ENCODE measurements around the gene NMBR.
A peak's percentile ranks its signal among the peaks of the same experiment; 100 is the strongest.
"Not testable (repeated sequence)": the region's sequence is repeated elsewhere in the genome, so short reads cannot be mapped to it uniquely, and the experiment has no call there.

Gene NMBR

DNA sequence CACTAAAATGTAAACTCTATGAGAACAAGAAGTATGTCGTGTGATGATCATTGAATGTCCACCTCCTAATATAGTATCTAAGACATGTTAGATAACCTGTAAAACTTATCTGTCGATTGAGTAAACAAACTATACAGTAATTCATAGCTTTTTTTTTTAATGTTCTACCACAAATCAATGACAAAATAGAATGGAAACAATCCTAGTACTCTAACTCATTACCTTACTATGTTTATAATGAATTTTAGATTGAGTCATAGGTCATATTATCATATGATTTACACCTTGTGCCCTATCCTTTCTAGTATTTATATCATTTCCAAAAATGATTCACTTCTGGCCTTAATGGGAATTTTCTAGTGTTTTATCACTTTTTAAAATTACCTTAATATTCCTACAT is 6.3 kb upstream of the NMBR start:
- no peak for DNase-seq

DNA sequence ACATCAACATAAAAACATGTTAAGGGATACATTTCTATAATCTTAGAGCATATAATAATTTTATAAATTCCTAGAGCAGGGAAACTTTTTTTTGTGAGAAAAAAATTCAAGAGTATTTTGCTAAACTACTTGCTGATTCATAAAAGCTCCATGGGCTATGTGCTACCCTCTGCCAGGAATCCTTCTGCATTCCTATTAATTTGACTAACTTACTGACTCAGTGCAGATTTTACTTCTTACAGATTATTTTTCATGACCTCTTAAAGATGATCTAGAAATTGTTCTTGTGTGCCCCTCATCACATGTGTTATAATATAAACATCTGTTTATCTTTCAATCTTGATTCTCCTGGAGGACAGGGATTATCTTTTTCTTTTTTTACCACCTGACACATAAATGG is 5.8 kb upstream of the NMBR start:
- DNase-seq: no peak

DNA sequence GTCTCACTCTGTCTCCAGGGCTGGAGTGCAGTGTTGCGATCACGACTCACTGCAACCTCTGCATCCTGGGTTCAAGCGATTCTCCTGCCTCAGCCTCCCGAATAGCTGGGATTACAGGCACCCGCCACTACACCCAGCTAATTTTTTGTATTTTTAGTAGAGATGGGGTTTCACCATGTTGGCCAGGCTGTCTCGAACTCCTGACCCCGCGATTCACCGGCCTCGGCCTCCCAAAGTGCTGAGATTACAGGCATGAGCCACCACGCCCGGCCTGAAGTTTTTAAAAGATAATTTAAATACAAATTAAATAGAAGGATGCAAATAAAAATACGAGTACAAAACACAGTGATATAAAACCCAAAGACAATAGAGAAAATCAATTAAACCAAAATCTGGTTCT is 5.4 kb downstream of the NMBR start:
- not testable (repeated sequence) for DNase-seq

DNA sequence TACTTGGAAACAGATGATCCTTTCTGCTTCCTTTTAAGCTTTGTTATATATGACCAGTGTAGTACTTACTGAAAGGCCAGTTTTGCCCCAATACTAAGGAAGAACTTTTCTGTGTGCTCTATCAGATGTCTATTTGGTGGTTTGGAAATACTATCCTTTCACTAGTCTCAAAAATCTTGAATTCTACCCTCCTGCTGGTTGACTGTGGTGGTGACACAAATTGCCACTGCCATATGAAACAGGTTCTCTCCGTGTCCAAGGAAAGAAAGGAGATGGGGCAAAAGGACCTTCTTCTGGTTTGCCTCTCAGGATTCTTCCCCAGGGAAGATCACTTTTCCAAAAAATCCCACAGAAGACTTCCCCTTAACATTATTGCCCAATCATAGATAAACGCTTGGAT is 8.0 kb downstream of the NMBR start:
- no peak for DNase-seq

DNA sequence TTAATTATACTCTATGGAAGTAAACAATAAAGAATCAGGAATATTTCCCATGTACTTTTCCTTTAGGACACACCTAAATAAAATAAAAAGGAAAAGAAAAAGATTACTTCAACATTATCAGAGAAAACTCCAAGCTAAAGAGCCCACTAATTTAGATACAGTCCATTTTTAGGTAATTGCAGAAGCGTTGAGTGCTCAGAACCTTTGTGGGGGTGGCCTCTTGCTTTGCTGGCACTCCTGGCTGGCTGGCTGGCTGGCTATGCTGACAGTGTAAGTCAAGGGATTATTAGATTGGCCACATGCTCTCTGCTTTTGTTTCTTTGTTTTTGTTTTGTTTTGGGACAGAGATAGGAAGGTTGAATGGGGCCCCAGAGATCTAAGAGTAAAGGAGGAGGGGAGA is 14.3 kb downstream of the NMBR start, which contains the start of gene GJE1:
Gene GJE1, plus strand, starts transcription at position 301 of the 400 bp plus-strand sequence. CDS start 234 bp downstream, outside the sequence.
- DNase-seq: no peak

DNA sequence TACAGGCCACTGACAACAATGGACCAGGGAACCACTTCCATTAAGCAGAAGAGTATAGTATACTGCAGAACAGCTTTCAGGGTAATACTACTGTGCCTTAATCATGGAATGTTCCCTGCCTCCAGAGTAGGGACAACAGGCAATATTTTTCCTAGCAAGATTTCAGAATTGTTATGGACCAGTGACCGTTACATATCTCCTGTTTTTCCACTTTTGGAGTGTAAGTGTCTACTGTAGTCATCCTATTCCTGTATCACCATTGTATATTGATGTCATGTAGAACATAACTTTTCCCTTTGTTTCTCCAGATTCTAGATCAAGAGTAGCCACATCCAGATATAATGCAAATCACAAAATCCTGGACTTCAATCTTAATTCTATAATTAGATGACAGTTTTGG is 16.1 kb downstream of the NMBR start:
- no peak for DNase-seq

DNA sequence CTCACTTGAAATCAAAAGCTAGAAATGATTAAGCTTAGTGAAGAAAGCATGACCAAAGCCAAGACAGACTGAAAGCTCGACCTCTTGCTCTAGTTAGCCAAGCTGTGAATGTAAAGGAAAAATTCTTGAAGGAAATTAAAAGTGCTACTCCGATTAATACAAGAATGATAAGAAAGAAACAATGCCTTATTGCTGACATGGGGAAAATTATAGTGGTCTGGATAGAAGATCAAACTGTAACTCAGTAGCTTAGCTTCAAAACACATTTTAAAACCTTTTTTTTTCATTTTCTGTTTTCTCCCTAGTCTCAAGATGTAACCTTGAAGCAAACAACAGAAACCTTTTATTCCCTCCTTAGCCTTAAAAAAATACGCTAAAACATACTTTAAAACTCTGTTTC is 25.6 kb downstream of the NMBR start:
- no peak for DNase-seq

DNA sequence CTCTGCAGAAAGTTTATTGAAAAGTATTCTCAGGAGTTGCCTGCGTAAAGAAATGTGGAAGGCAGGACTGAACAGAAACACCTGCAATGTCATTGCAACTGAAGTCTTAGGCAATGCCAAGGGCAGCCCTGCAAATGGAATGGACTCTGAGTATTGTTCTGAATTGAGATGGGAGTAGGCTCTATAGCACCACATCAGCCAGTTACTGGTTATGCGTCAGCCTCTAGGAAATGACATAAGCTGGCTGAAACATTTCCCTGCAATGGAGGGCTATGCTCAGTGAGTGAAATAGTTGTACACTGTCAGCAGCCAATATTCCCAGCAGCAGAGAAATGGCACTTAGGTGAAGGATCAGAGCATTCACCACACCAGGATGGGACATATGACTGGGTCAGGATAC is 28.0 kb downstream of the NMBR start:
- no peak for DNase-seq

DNA sequence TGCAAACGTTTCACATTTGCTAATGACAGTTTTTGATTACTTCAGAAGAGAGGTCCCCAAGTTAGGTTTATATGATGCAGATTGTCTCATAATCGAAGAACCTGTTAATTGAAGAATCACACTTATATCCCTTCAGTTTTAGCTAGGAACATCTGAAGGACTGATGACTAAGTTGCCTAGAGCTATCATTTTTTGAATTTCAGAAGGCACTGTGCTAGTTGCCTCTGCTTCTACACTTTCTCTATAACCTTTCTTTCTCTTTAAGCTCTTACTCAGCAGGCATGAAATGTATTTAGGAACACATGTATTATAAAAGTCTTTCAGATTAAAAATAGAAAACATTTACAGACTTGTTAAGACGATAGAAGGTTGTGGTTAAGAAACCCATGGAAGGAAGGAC is 28.6 kb downstream of the NMBR start:
- DNase-seq: no peak

DNA sequence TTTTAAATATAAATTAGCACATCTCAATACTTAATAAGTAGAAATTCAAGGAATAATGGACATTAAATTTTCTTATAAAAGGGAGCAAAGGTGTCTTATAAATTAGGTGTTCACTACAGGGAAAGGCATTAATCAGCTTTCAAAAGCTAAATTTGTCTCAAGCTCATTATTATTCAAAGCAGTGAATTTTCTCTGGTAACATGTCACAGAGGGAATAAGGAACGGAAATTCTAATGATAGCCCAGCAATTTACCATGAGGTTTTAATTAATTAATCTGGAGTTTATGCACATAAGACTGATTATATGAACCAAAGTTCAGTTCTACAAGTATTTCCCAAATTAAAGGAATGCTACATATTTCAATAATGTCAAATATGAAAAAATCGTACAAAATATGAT is 29.6 kb downstream of the NMBR start:
- no peak for DNase-seq

DNA sequence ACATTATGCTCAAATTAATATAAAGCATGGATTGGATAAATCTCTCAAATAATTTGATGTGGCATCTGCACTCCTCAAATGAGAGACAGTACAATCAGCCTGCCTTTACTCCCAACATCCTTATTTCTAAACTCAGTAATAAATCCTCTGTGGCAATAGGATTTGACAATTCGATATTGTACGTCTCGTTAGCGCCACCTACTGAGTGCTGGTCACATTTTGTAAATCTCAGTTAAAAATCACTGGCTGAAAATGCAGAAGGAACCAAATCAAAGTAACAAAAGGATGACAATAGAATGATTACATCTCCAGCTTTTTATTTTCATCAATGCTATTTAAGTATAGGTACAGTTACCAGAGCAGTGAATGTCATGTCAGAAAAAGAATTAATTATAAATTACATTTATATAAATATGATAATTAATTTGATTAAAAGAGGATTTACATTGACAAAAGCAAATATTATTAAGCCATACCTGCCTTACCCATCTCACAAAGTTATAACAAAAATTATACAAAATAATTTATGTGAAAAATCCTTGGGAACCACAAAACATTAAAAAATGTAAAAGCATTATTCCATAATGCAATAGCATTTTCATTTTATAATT is 34.4 kb downstream of the NMBR start:
- DNase-seq: peak; percentile 50

DNA sequence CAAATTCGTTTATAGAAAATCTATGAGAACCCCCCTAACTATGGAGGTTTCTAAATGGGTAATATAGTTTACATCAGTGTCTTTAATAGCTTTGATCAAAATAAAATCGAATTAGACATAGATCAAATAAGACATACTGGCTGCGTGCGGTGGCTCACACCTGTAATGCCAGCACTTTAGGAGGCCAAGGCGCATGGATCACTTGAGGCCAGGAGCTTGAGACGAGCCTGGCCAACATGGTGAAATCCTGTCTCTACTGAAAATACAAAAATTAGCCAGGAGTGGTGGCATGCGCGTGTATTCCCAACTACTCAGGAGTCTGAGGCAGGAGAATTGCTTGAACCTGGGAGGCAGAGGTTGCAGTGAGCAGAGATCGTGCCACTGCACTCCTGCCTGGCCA is 36.1 kb downstream of the NMBR start:
- DNase-seq: not testable (repeated sequence)

DNA sequence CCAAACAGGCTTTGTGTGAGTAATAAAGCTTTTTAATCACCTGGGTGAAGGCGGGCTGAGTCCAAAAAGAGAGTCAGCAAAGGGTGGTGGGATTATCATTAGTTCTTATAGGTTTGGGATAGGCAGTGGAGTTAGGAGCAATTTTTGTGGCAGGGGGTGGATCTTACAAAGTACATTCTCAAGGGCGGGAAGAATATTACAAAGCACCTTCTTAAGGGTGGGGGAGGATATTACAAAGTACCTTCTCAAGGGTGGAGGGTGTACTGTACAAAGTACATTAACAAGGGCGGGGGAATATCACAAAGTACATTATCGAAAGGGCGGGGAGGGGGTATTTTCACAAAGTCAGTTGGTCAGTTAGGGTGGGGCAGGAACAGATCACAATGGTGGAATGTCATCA is 42.1 kb downstream of the NMBR start:
- DNase-seq: not testable (repeated sequence)

DNA sequence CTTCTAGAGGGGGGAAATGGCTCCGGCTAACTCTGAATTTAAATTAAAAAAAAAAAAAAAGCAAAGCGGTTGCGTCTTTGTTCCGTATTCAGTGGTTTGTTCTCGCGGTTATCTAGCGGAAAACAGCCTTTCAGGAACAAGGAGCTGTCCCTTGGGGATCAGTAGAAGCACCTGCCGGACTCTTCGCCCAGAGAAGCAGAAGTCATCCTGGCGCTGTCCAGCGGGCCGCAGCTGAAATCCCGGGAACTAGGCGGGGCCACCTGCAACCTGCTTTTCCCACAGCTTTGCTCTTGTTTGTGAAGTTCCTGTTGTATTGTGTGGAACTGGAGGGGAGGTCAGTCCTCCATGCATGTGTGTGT is 58.1 kb downstream of the NMBR start:
- no peak for DNase-seq

DNA sequence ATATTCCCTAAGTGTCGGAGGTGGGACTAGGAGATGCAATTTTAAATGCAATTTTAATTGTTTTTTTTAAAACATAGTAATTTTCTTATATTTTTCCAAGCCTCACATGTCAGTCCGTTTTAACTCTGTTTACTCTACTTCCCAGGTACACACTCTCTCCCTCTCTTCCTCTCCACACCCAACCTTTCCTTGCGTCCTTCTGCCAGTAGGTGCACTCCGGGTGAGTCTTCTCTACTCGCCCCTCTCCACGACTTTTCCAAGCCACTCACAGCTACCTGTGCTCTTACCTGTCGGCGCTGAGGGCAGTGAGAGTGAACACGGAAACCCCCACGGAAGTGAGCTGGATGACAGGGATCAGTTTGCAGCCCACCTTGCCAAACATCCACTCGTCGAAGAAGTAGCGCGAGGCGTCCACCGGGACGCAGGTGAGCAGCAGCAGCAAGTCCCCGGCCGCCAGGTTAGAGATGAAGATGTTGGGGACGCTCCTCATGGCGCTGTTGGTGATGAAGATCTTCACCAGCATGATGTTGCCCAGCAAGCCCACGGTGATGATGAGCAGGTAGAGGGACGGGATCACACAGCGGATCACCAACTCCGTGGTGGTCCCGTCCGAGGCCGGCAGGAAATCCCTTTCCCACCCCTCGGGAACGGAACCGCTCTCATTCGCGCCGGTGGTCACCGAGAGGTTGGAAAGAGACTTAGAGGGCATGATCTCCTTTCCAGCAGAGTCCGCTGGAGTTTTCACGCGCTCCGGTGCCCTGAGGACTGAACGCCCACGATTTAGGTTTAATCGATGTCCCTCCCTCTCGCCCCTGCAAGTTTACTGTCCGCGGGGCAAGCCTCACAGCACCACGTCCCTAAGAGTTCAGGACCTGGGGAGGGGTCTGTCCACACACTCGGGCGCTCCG is 58.7 kb downstream of the NMBR start:
- DNase-seq: no peak

DNA sequence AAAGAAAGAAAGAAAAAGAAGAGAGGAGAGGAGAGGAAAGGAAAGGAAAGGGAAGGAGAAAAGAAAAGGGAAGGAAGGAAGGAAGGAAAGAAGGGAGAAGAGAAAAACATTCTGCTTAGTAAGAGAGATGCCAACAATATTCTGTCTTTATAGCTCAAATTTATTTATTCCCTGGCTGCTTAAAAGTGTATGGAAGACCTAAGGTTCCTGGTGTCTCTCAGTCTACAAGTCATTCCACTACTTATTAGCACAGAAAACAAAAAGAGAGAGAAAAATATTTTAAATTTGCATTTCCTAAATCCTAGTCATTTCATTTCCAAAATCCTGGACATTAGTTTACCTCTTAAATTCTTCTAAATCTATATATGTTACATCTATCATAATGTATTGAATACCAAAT is 67.8 kb downstream of the NMBR start:
- DNase-seq: no peak

DNA sequence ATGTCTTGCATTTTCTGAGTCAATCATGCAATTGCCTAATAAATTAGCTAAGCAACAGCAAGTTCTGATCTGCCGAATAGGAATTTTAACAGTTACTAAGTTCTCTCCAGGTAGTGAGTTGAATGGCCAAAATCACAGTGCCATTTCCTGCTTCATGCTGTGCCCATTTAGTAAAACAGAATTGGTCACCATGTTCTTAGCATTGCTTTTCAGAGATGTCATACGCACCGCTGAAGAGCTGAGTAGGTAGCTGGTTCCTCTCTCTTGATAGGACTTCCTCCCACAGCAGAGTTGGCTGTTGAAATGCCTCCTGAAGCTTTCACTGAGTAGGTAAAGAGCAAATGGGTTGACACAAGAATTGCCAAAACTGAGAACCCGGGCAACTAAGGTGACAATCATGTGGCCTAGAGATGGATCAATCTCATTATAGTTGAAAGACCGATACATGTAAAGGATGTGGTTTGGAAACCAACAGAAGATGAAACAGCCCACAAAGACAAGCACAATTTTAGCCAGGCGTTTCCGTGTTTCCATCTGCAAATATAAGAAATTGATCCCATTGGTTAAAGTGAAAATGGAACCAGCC is 71.3 kb downstream of the NMBR start:
- no peak for DNase-seq

DNA sequence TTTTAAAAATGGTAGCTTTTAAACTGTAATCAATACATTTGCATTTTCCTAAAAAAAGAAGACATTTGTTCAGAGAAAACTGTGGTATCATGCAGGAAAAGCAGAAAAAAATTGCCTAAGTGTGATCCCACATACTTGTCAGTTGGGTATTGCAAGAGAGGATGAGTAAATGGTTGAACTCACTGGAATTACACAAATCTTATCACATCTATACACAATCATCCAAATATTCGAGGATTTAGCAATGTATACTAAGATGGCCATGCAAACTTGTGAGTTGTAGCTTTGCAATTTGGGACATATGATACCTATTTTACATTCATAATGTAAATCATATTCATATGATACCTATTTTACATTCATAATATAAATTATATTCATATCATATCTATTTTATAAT is 72.4 kb downstream of the NMBR start:
- no peak for DNase-seq

DNA sequence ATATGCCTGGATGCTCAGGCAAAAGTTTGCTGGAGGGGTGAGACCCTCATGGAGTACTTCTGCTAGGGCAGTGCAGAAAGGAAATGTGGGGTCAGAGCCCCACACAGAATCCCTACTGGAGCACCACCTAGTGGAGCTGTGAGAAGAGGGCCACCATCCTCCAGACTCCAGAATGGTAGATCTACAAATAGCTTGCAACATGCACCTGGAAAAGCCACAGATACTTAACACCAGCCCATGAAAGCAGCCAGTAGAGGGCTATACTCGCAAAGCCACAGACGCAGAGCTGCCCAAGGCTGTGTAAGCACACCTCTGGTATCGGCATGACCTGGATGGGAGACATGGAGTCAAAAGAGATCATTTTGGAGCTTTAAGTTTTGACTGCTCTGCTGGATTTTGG is 74.9 kb downstream of the NMBR start:
- DNase-seq: no peak

DNA sequence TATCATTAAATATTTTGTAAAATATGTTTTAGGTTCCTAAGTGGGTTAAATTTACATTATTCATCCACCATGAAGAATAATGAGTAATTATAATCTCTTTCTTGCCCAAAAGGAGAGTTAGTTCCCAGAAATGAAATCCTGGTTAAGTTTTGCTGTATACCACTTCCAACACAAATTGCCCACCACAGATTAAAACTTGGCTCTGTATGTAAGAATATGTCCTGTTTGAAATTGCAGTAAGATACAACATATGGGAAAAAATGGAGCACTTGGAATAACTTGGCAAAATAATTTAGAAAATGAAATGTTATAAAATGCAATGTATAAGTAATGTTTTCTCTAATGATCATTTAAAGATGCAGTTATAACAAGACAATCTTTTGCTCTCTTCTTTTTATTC is 78.5 kb downstream of the NMBR start:
- no peak for DNase-seq

DNA sequence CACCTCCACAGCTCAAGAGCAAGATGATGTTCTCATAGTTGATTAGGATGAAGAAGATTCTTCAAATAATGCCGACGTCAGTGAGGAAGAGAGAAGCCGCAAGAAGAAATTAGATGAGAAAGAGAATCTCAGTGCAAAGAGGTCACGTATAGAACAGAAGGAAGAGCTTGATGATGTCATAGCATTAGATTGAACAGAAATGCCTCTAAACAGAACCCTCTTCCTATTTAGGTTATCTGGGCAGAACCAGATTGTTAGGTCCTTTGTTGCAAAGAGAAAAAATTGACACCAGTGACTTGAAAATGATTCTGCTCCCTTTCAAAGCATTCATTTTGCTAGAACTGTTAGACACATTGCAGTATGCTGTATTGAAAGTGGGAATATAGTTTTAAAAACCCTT is 84.1 kb downstream of the NMBR start:
- DNase-seq: not testable (repeated sequence)

DNA sequence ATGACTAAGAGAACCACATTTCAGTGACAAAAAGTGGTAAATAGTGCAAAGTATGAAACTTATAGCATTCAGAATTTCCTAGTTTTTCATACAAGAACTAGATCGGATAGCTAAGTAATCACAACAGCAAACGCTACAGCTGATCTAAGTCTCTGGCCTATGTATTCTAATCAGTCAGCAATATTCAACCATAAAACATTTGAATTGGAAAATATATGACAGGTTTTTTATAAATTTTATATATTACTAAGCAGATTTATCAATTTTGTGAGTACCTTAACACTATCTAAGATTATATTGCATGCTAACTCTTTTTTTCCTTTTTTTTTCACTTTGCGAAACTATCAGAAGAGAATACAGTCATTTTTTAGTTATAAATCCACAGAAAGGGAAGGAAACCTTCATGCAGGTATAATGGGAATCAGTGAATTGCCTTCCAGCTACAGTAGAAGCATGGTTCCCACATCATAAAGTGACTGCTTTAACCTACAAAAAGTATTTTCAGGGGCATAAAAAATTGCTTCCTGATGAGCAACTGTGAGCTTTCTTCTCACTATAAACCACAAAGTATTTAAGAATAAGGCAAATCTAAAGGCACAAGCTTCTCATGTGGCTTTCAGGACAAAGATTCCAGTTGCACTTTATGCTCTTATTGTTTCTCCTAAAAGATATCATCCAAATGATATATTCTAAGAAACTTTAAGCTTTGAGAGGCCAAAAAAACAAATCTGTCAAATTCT is 88.2 kb downstream of the NMBR start:
- DNase-seq: no peak

DNA sequence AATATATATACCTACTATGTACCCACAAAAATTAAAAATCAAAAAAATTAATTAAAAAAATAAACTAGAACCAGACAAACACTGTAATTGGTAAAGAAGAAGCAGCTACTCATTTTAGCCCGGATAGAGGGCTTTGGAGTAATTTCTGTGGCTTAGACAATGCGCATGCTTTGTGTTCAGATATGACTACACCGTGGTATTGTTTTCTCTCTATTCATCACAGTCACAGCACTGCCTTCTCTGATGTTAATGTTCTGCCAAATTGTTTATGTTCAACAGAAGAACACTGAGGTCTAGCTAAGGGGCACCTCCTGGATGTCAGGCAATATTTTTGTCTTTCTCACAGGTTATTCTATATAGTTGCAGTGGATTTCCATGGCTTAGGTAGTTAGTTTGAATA is 91.7 kb downstream of the NMBR start:
- DNase-seq: no peak

DNA sequence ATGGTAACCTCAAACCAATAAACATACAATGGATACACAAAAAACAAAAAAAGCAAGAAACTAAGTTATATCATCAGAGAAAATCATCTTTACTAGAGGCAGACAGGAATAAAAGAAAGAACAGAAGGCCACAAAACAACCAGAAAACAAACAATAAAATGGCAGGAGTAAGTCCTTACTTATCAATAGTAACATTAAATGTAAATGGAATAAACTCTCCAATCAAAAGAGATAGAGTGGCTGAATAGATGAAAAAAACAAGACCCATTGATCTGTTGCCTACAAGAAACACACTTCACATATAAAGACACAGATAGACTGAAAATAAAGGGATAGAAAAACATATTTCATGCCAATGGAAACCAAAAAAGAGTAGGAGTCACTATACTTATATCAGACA is 95.5 kb downstream of the NMBR start:
- no peak for DNase-seq

All from NCI-H1048 (cell line).